K562 (cell line): ENCODE results near the gene PRKAG2. TPM values are rescaled to one million over a fixed set of nuclear protein-coding genes. Genes with fewer than 3 reads are reported as not detected.
A peak's percentile ranks its signal among the peaks of the same experiment; 100 is the strongest.
"Not testable (repeated sequence)": the region's sequence is repeated elsewhere in the genome, so short reads cannot be mapped to it uniquely, and the experiment has no call there.

ENCODE experiments used
- ATAC-seq: fragments of 200-7000 bp; cut with Tn5 transposase; 3 replicates; pipeline ENCODE4 v1.9.1; 2020; ENCODE audit warnings: moderate library complexity
- BruUV-seq: library from RNA; stranded (reverse); fragments of 400-500 nt; replicated peaks from 2 replicates; lab custom pipeline; 2021; lab: Mats Ljungman, UMichigan
- CTCF ChIA-PET: fragments of 300-600 bp; formaldehyde crosslinking; extraction: SDS; loops from one replicate; lab custom pipeline; 2021; ENCODE audit warnings: low intra/inter-chr PET ratio; lab: Yijun Ruan, JAX
- POLR2A ChIA-PET: fragments of 300-600, 350-650 bp; sonication (Branson Sonifier 250); formaldehyde crosslinking; extraction: SDS; loops from one replicate; lab custom pipeline; 2021; ENCODE audit warnings: antibody characterized with exemption, inconsistent platforms; lab: Yijun Ruan, JAX
- DNase-seq, 4 experiments: peaks; one replicate each; pipeline versions ENCODE4 v3.0.0 to v3.0.0-alpha.2; 2011 to 2018; ENCODE audit warnings: low spot score in 3 of 4, mixed read lengths in 3 of 4; ENCODE audit errors: extremely low read depth in 1 of 4
- FAIRE-seq: peaks from 2 replicates; lab custom pipeline; 2011; peaks lifted over from hg19 to GRCh38; lab: Jason Lieb, UNC
- H2AFZ ChIP-seq: 2 replicates; pipeline ENCODE4 v1.6.0; 2011; ENCODE audit warnings: low read depth, low read length, control low read depth, inconsistent platforms
- H3K27ac ChIP-seq: fragments of 200-600 bp; 3 replicates; pipeline ENCODE4 v1.8.0; 2011; ENCODE audit warnings: low read depth, mild to moderate bottlenecking, control low read depth, inconsistent platforms, low read length, moderate library complexity, mixed read lengths; ENCODE audit errors: extremely low read depth
- H3K27me3 ChIP-seq, 2 experiments: fragments of 300-600 bp in 1 of 2; 2 replicates in 1 of 2; 3 replicates in 1 of 2; pipeline versions ENCODE4 v1.6.0 to v1.8.0; 2011; ENCODE audit warnings: inconsistent platforms in 2 of 2, low read length in 2 of 2, mild to moderate bottlenecking in 1 of 2, mixed read lengths in 1 of 2, moderate library complexity in 1 of 2; ENCODE audit not compliant: control insufficient read depth in 2 of 2, insufficient read depth in 2 of 2
- H3K36me3 ChIP-seq: fragments of 300-600 bp; 3 replicates; pipeline ENCODE4 v1.8.0; 2011; ENCODE audit warnings: mild to moderate bottlenecking, low read length, inconsistent platforms; ENCODE audit not compliant: control insufficient read depth, insufficient read depth
- H3K4me1 ChIP-seq, 2 experiments: fragments of 200-600 bp in 1 of 2; replicated peaks in 1 of 2; 2 replicates in 1 of 2; 3 replicates in 1 of 2; pipeline versions ENCODE4 v1.5.1 to v1.8.0; 2011; ENCODE audit warnings: inconsistent platforms in 2 of 2, low read length in 2 of 2, mild to moderate bottlenecking in 1 of 2, mixed read lengths in 1 of 2, moderate library complexity in 1 of 2; ENCODE audit not compliant: control insufficient read depth in 2 of 2, insufficient read depth in 2 of 2
- H3K4me2 ChIP-seq: 2 replicates; pipeline ENCODE4 v1.6.1; 2011; ENCODE audit warnings: low read length, control low read depth, inconsistent platforms, mixed read lengths; ENCODE audit not compliant: insufficient read depth
- H3K4me3 ChIP-seq: fragments of 200-600 bp; sonication (generic), shearing (Covaris generic); 2 replicates; pipeline ENCODE4 v1.5.1; 2016; ENCODE audit warnings: control low read depth, inconsistent platforms
- H3K79me2 ChIP-seq: fragments of 200-600 bp; 3 replicates; pipeline ENCODE4 v1.8.0; 2011; ENCODE audit warnings: low read length, inconsistent platforms; ENCODE audit not compliant: control insufficient read depth, insufficient read depth
- H3K9ac ChIP-seq, 2 experiments: 2 replicates each; pipeline versions ENCODE4 v1.6.0 to v1.6.1; 2011; ENCODE audit warnings: low read depth in 2 of 2, low read length in 2 of 2, control low read depth in 1 of 2, inconsistent platforms in 1 of 2, mild to moderate bottlenecking in 1 of 2, mixed read lengths in 1 of 2; ENCODE audit not compliant: insufficient read depth in 1 of 2
- H3K9me1 ChIP-seq: one replicate; pipeline ENCODE4 v1.6.0; 2011; ENCODE audit warnings: inconsistent platforms, mild to moderate bottlenecking, low read length, moderate library complexity; ENCODE audit not compliant: control insufficient read depth, insufficient read depth
- H3K9me3 ChIP-seq: replicated peaks from 2 replicates; pipeline ENCODE4 v1.5.1; 2011; ENCODE audit warnings: low read depth, low read length, inconsistent platforms; ENCODE audit not compliant: control insufficient read depth, insufficient read depth
- H4K20me1 ChIP-seq: replicated peaks from 2 replicates; pipeline ENCODE4 v1.6.1; 2011; ENCODE audit warnings: low read length, inconsistent platforms, mixed read lengths; ENCODE audit not compliant: control insufficient read depth, insufficient read depth
- BCL6 ChIP-seq: fragments of 250-450 bp; sonication (Bioruptor Pico); IDR thresholded peaks from 2 replicates; pipeline ENCODE4 v1.4.0; 2020
- HDAC3 ChIP-seq: fragments of 450-650 bp; IDR thresholded peaks from 2 replicates; pipeline ENCODE4 v1.6.1; 2018; ENCODE audit warnings: borderline replicate concordance, mild to moderate bottlenecking, moderate library complexity; ENCODE audit not compliant: partially characterized antibody
- MYNN ChIP-seq, 2 experiments: sonication (generic); formaldehyde crosslinking in 1 of 2; IDR thresholded peaks; 2 replicates each; pipeline versions ENCODE4 v1.5.0 to v1.6.1; 2016 to 2020; ENCODE audit warnings: antibody characterized with exemption in 1 of 2, missing genetic modification reagents in 1 of 2
- POLR2A ChIP-seq: fragments of 450-650 bp; conservative IDR thresholded peaks from 2 replicates; pipeline ENCODE4 v1.6.1; 2016
- POU5F1 ChIP-seq: fragments of 150-350 bp; IDR thresholded peaks from 2 replicates; pipeline ENCODE4 v1.6.1; 2014; ENCODE audit warnings: borderline replicate concordance, low read length, low read depth, mild to moderate bottlenecking; ENCODE audit not compliant: partially characterized antibody
- ZNF146 ChIP-seq: IDR thresholded peaks from one replicate; pipeline ENCODE4 v1.6.1; 2018; ENCODE audit warnings: missing compliant biosample characterization; ENCODE audit not compliant: unreplicated experiment
- WGBS: fragments of 100-300 bp; shearing (Covaris generic); methylation state at CpG from one replicate; pipeline ENCODE4 v1.1.6; 2016; ENCODE audit warnings: low coverage, mixed read lengths; ENCODE audit not compliant: insufficient coverage; ENCODE audit errors: missing lambda C conversion rate; 5-methylcytosine and 5-hydroxymethylcytosine counted together
- in situ Hi-C: fragments of 300-500 bp; cut with MboI; formaldehyde crosslinking; loops from 4 replicates; pipeline ENCODE4 v1.15.0; 2018; ENCODE audit warnings: inconsistent platforms, mixed read lengths
- intact Hi-C: fragments of 100-400 bp; cut with micrococcal nuclease; formaldehyde crosslinking; loops from 2 replicates; pipeline ENCODE4 v1.14.2; 2022
- polyA plus RNA-seq, 8 experiments: library from polyadenylated mRNA; depleted of rRNA in 4 of 8; stranded (reverse) in 5 of 8; unstranded in 3 of 8; fragments of >200 nt; fragmentation: Nextera tagmentation in 2 of 8; fragmentation: Illumina TruSeq in 1 of 8; extraction: Ambion mirVana in 2 of 8; extraction: Trizol in 1 of 8; gene quantifications; 2 replicates each; pipeline versions ENCODE4 v1.2.1 to v1.2.3, GENCODE V29; 2011 to 2014; ENCODE audit warnings: inconsistent platforms in 1 of 8, missing spikeins in 1 of 8
- total RNA-seq, 7 experiments: library from RNA; depleted of rRNA in 6 of 7; stranded (reverse); fragments of >200 nt in 6 of 7; fragmentation: Illumina TruSeq in 2 of 7; extraction: Trizol in 2 of 7; gene quantifications; 2 replicates each; pipeline versions ENCODE4 v1.2.1 to v1.2.3, GENCODE V29; 2011 to 2021; ENCODE audit warnings: low replicate concordance in 1 of 7
- TF ChIP-seq, protein P1 (sequence below): sonication (generic); formaldehyde crosslinking; IDR thresholded peaks from 2 replicates; pipeline ENCODE4 v1.8.0; 2022; ENCODE audit warnings: missing genetic modification reagents, mild to moderate bottlenecking, moderate library complexity, borderline replicate concordance
- TF ChIP-seq, protein P2 (sequence below): sonication (generic); formaldehyde crosslinking; IDR thresholded peaks from 2 replicates; pipeline ENCODE4 v1.8.1; 2022; ENCODE audit warnings: missing genetic modification reagents

The PRKAG2 gene
- total and polyA plus RNA-seq, 9 of the 15 experiments (the other 6 are each of a cell fraction or from before 2014, with no cell fraction given) = 0.99 to 5.6 (median 3.3) TPM

DNA sequence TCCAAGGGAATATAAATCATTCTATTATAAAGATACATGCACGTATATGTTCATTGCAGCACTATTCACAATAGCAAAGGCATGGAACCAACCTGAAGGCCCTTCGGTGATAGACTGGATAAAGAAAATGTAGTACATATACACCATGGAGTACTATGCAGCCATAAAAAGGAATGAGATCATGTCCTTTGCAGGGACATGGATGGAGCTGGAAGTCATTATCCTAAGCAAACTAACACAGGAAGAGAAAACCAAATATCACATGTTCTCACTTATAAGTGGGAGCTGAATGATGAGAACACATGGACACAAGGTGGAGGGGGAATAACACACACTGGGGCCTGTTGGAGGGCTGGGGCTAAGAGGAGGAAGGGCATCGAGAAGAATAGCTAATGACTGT is 30.2 kb upstream of the PRKAG2 start:
- H3K4me3 ChIP-seq, H4K20me1 ChIP-seq, H3K4me1 ChIP-seq, intact Hi-C loops, H3K27ac ChIP-seq, CTCF ChIA-PET, ATAC-seq, FAIRE-seq, DNase-seq, H3K9ac ChIP-seq, H3K9me1 ChIP-seq, H3K36me3 ChIP-seq, H2AFZ ChIP-seq, H3K79me2 ChIP-seq, H3K9me3 ChIP-seq, POLR2A ChIA-PET, in situ Hi-C loops, BruUV-seq, H3K4me2 ChIP-seq: not testable (repeated sequence)
- peaks cover 26 to 34% of the 10 kb centered on the region in 2 experiments; a peak in 4 of 5 replicates for H3K27me3 ChIP-seq
- 2% methylated on average over 3 of the region's 3 CpGs for WGBS
- TF ChIP-seq ZNF146 = peak; percentile 51

DNA sequence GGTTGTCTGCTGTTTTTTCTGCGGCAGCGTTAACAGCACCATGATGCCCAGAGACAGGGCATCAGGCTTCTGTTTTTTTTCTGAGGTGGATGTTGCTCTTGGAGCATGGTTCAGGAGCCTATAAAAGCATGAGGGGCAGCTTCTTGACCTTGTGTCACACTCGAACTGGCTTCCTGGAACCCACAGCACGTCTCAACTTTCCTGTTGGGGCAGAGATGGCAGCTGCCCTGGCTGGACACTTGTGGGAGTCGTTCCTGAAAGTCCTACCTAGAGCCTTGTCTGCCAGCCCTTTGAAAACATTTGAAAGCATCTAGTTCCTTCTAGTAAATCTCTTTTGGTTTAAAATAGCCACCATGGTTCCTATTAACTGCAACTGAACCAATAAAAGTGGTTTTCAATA is 28.9 kb upstream of the PRKAG2 start:
- DNase-seq = no peak
- no peak overlapping the region for H3K9ac ChIP-seq
- CTCF ChIA-PET = interaction anchor here (0.5 kb wide), 1 partner anchor 120 kb away, joined by 5 read pairs; the partner anchor contains the start of gene GALNT11
- intact Hi-C loops (no loop called here), in situ Hi-C loops (no loop called here)
- no peak overlapping the region for H3K4me2 ChIP-seq
- no peaks in the 10 kb centered on the region for H3K9me3 ChIP-seq
- no peak overlapping the region for H3K4me3 ChIP-seq
- H3K27me3 ChIP-seq = peaks cover 36 to 47% of the 10 kb centered on the region in 2 experiments; a peak in 4 of 5 replicates
- ATAC-seq = no peak
- WGBS = 3% methylated on average over 5 of the region's 5 CpGs
- no peaks in the 10 kb centered on the region for H3K4me1 ChIP-seq
- FAIRE-seq = no peak
- H3K9me1 ChIP-seq = no peaks in the 10 kb centered on the region
- BruUV-seq = no TSS peak
- H4K20me1 ChIP-seq = no peaks in the 10 kb centered on the region
- H3K36me3 ChIP-seq = no peaks in the 10 kb centered on the region
- H2AFZ ChIP-seq = no peak overlapping the region
- no peak overlapping the region for H3K27ac ChIP-seq
- POLR2A ChIA-PET = no interaction called here
- no peaks in the 10 kb centered on the region for H3K79me2 ChIP-seq
- TF ChIP-seq POLR2A = no peak
- no peak for TF ChIP-seq BCL6 (CRISPR knock-in tag)
- no peak for TF ChIP-seq MYNN (IDR thresholded peaks at IDR 0.05)
- no peak for TF ChIP-seq MYNN (CRISPR knock-in tag; IDR thresholded peaks at IDR 0.05)
- TF ChIP-seq POU5F1 = no peak
- TF ChIP-seq, protein P1, sequence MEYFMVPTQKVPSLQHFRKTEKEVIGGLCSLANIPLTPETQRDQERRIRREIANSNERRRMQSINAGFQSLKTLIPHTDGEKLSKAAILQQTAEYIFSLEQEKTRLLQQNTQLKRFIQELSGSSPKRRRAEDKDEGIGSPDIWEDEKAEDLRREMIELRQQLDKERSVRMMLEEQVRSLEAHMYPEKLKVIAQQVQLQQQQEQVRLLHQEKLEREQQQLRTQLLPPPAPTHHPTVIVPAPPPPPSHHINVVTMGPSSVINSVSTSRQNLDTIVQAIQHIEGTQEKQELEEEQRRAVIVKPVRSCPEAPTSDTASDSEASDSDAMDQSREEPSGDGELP (CRISPR knock-in tag) = no peak
- TF ChIP-seq, protein P2, sequence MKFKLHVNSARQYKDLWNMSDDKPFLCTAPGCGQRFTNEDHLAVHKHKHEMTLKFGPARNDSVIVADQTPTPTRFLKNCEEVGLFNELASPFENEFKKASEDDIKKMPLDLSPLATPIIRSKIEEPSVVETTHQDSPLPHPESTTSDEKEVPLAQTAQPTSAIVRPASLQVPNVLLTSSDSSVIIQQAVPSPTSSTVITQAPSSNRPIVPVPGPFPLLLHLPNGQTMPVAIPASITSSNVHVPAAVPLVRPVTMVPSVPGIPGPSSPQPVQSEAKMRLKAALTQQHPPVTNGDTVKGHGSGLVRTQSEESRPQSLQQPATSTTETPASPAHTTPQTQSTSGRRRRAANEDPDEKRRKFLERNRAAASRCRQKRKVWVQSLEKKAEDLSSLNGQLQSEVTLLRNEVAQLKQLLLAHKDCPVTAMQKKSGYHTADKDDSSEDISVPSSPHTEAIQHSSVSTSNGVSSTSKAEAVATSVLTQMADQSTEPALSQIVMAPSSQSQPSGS (CRISPR knock-in tag) = no peak
- TF ChIP-seq HDAC3 = no peak
